HG03280 (cell line): ENCODE measurements around the gene MRC2.

Experiments used
- ATAC-seq: cut with Tn5 transposase; IDR thresholded peaks from one replicate; pipeline ENCODE4 v1.9.1; 2021; ENCODE audit warnings: mild to moderate bottlenecking, moderate library complexity; ENCODE audit not compliant: unreplicated experiment

Gene MRC2

GRCh38 chr17:62717889-62718288 is 90.4 kb downstream of the MRC2 start:
- no peak for ATAC-seq

GRCh38 chr17:62718429-62718828 is 91.0 kb downstream of the MRC2 start:
- ATAC-seq = no peak

- ATAC-seq = no peak
Measured at GRCh38 chr17:62719586-62719985, 92.1 kb downstream of the MRC2 start.

GRCh38 chr17:62720126-62720850 is 92.8 kb downstream of the MRC2 start:
- no peak for ATAC-seq

- no peak for ATAC-seq
Measured at GRCh38 chr17:62722625-62723024, 95.2 kb downstream of the MRC2 start.

GRCh38 chr17:62723842-62724241 is 96.4 kb downstream of the MRC2 start:
- ATAC-seq = no peak

- peak; percentile 92 for ATAC-seq
Measured at GRCh38 chr17:62724398-62725146, 97.1 kb downstream of the MRC2 start.

- no peak for ATAC-seq
Measured at GRCh38 chr17:62725791-62726249, 98.3 kb downstream of the MRC2 start.

GRCh38 chr17:62727916-62728672 is 100.6 kb downstream of the MRC2 start:
- ATAC-seq = no peak

- no peak for ATAC-seq
Measured at GRCh38 chr17:62732125-62732524, 104.7 kb downstream of the MRC2 start.

- no peak for ATAC-seq
Measured at GRCh38 chr17:62735044-62735651, 107.7 kb downstream of the MRC2 start.

GRCh38 chr17:62737513-62737912 is 110.0 kb downstream of the MRC2 start:
- ATAC-seq = no peak

- ATAC-seq = no peak
Measured at GRCh38 chr17:62738281-62738680, 110.8 kb downstream of the MRC2 start.

GRCh38 chr17:62739645-62740388 is 112.3 kb downstream of the MRC2 start:
- ATAC-seq = no peak

- ATAC-seq = no peak
Measured at GRCh38 chr17:62741290-62741689, 113.8 kb downstream of the MRC2 start.
